Hepatocyte (in vitro differentiated cells): ENCODE results near the gene CRIP3. TPM values are rescaled to one million over a fixed set of nuclear protein-coding genes. Genes with fewer than 3 reads are reported as not detected.

Experiments used
- DNase-seq: peaks from one replicate; pipeline ENCODE4 v3.0.0-alpha.2; 2016; ENCODE audit warnings: low spot score
- H2AFZ ChIP-seq: fragments of 200-600 bp; sonication (generic); 2 replicates; pipeline ENCODE4 v1.6.0; 2016; ENCODE audit warnings: antibody characterized with exemption, mild to moderate bottlenecking
- H3K27ac ChIP-seq: fragments of 200-600 bp; sonication (generic); 2 replicates; pipeline ENCODE4 v1.5.1; 2016; ENCODE audit warnings: mild to moderate bottlenecking
- H3K27me3 ChIP-seq: fragments of 200-600 bp; sonication (generic); 2 replicates; pipeline ENCODE4 v1.6.1; 2016
- H3K36me3 ChIP-seq: fragments of 200-600 bp; sonication (generic); replicated peaks from 2 replicates; pipeline ENCODE4 v1.5.1; 2016; ENCODE audit warnings: low read depth; ENCODE audit not compliant: insufficient read depth
- H3K4me1 ChIP-seq: fragments of 200-600 bp; sonication (generic); 2 replicates; pipeline ENCODE4 v1.5.1; 2016; ENCODE audit warnings: mild to moderate bottlenecking, moderate library complexity; ENCODE audit not compliant: insufficient read depth
- H3K4me2 ChIP-seq: fragments of 200-600 bp; sonication (generic); 2 replicates; pipeline ENCODE4 v1.6.0; 2016
- H3K4me3 ChIP-seq: fragments of 200-600 bp; sonication (generic); 2 replicates; pipeline ENCODE4 v1.5.1; 2016; ENCODE audit warnings: mild to moderate bottlenecking
- H3K79me2 ChIP-seq: fragments of 200-600 bp; sonication (generic); 2 replicates; pipeline ENCODE4 v1.6.0; 2017; ENCODE audit warnings: mild to moderate bottlenecking
- H3K9me2 ChIP-seq: fragments of 200-600 bp; sonication (generic); replicated peaks from 2 replicates; pipeline ENCODE4 v1.6.0; 2017; ENCODE audit warnings: mild to moderate bottlenecking; ENCODE audit not compliant: insufficient read depth
- H3K9me3 ChIP-seq: fragments of 200-600 bp; sonication (generic); 2 replicates; pipeline ENCODE4 v1.5.1; 2016; ENCODE audit warnings: low read depth, mild to moderate bottlenecking
- H4K20me1 ChIP-seq: fragments of 200-600 bp; sonication (generic); 2 replicates; pipeline ENCODE4 v1.6.0; 2016; ENCODE audit warnings: mild to moderate bottlenecking; ENCODE audit not compliant: insufficient read depth, poor library complexity, severe bottlenecking
- CTCF ChIP-seq: fragments of 200-600 bp; sonication (generic); IDR thresholded peaks from 2 replicates; pipeline ENCODE4 v1.5.1; 2016; ENCODE audit warnings: antibody characterized with exemption, mild to moderate bottlenecking; ENCODE audit not compliant: poor library complexity
- EZH2 ChIP-seq: fragments of 200-600 bp; sonication (generic); IDR thresholded peaks from 2 replicates; pipeline ENCODE4 v1.6.1; 2016; ENCODE audit warnings: antibody characterized with exemption, mild to moderate bottlenecking, borderline replicate concordance
- EZH2phosphoT487 ChIP-seq: fragments of 200-600 bp; sonication (generic); IDR thresholded peaks from one replicate; pipeline ENCODE4 v1.6.1; 2018; ENCODE audit warnings: antibody characterized with exemption, mild to moderate bottlenecking, low read depth, moderate library complexity; ENCODE audit not compliant: unreplicated experiment, severe bottlenecking
- WGBS: methylation state at CpG from one replicate; pipeline ENCODE4 v1.1.6; 2016; ENCODE audit warnings: low lambda C conversion rate; ENCODE audit errors: missing lambda C conversion rate; 5-methylcytosine and 5-hydroxymethylcytosine counted together
- polyA plus RNA-seq: library from polyadenylated mRNA; unstranded; fragments of >200 nt; fragmentation: Nextera tagmentation; extraction: Ambion mirVana; gene quantifications from 2 replicates; pipeline ENCODE4 v1.2.1, GENCODE V29; 2016
- total RNA-seq: library from RNA; depleted of rRNA; stranded (reverse); fragments of >200 nt; gene quantifications from 2 replicates; pipeline ENCODE4 v1.2.3, GENCODE V29; 2014

CRIP3 gene
- total and polyA plus RNA-seq, 2 experiments from 2014 or later = 0.80 to 1.5 TPM

GRCh38 chr6:43310134-43310533, 1.5 kb upstream of the CRIP3 start:
- H4K20me1 ChIP-seq = no peaks in the 10 kb centered on the region
- no peak overlapping the region for H3K27ac ChIP-seq
- H3K79me2 ChIP-seq = no peaks in the 10 kb centered on the region
- WGBS = 100% methylated on average over 2 of the region's 2 CpGs
- no peak for DNase-seq
- no peak overlapping the region for H3K4me2 ChIP-seq
- peaks cover 8% of the 10 kb centered on the region for H3K27me3 ChIP-seq
- no peaks in the 10 kb centered on the region for H3K9me3 ChIP-seq
- no peak overlapping the region for H2AFZ ChIP-seq
- TF ChIP-seq CTCF (no peak), EZH2 (no peak), EZH2phosphoT487 (no peak)
- H3K4me3 ChIP-seq = no peak overlapping the region
- no peaks in the 10 kb centered on the region for H3K9me2 ChIP-seq
- H3K36me3 ChIP-seq = no peaks in the 10 kb centered on the region
- peaks cover 3% of the 10 kb centered on the region for H3K4me1 ChIP-seq

GRCh38 chr6:43308990-43309477, 408 bp upstream of the CRIP3 start:
- H3K27me3 ChIP-seq = peaks cover 8% of the 10 kb centered on the region
- H3K9me3 ChIP-seq = no peaks in the 10 kb centered on the region
- TF ChIP-seq EZH2phosphoT487 = no peak
- TF ChIP-seq CTCF = no peak
- TF ChIP-seq EZH2 = no peak
- DNase-seq = no peak
- H3K27ac ChIP-seq = no peak overlapping the region
- no peaks in the 10 kb centered on the region for H4K20me1 ChIP-seq
- peaks cover 3% of the 10 kb centered on the region for H3K4me1 ChIP-seq
- peak overlapping the region; percentile 74 for H2AFZ ChIP-seq
- H3K4me2 ChIP-seq = peak overlapping the region; percentile 84
- no peaks in the 10 kb centered on the region for H3K36me3 ChIP-seq
- H3K4me3 ChIP-seq = peak overlapping the region; percentile 7
- no peaks in the 10 kb centered on the region for H3K9me2 ChIP-seq
- H3K79me2 ChIP-seq = no peaks in the 10 kb centered on the region
- 32% methylated on average over 9 of the region's 9 CpGs for WGBS

GRCh38 chr6:43307451-43308100, 1.1 kb downstream of the CRIP3 start:
- Histone ChIP-seq H3K36me3 (no peaks in the 10 kb centered on the region), H2AFZ (no peak overlapping the region), H3K4me1 (peaks cover 3% of the 10 kb centered on the region), H3K4me3 (no peak overlapping the region), H3K79me2 (no peaks in the 10 kb centered on the region), H3K9me2 (no peaks in the 10 kb centered on the region), H3K27me3 (peaks cover 8% of the 10 kb centered on the region), H3K4me2 (no peak overlapping the region), H3K27ac (no peak overlapping the region), H3K9me3 (no peaks in the 10 kb centered on the region), H4K20me1 (no peaks in the 10 kb centered on the region)
- no peak for DNase-seq
- TF ChIP-seq EZH2phosphoT487 (no peak), CTCF (no peak), EZH2 (no peak)
- 88% methylated on average over 5 of the region's 5 CpGs for whole genome bisulfite sequencing
